HL-60 (cell line): Measurements from ENCODE around the gene CLPTM1L.
"Not testable (repeated sequence)": the region's sequence is repeated elsewhere in the genome, so short reads cannot be mapped to it uniquely, and the experiment has no call there.

Experiments
- DNase-seq, 2 experiments: peaks; one replicate each; pipeline ENCODE4 v3.0.0-alpha.2; 2010 to 2020; ENCODE audit warnings: low read depth in 1 of 2, low spot score in 1 of 2
- H3K27ac ChIP-seq: fragments of 250-450 bp; sonication (Bioruptor Pico); replicated peaks from 2 replicates; pipeline ENCODE4 v1.5.1; 2020; ENCODE audit warnings: mild to moderate bottlenecking, moderate library complexity
- H3K27me3 ChIP-seq: fragments of 250-450 bp; sonication (Bioruptor Pico); 2 replicates; pipeline ENCODE4 v1.5.1; 2021; ENCODE audit warnings: mild to moderate bottlenecking, moderate library complexity; ENCODE audit not compliant: insufficient read depth, poor library complexity, severe bottlenecking
- H3K4me3 ChIP-seq: replicated peaks from 2 replicates; pipeline ENCODE4 v1.5.1; 2011; ENCODE audit warnings: mild to moderate bottlenecking, control low read depth, low read length; ENCODE audit not compliant: insufficient read depth
- GABPA ChIP-seq: IDR thresholded peaks from 2 replicates; pipeline ENCODE4 v1.6.1; 2012; ENCODE audit warnings: low read depth
- POLR2AphosphoS5 ChIP-seq: IDR thresholded peaks from 2 replicates; pipeline ENCODE4 v1.6.1; 2012; ENCODE audit warnings: low read depth
- SPI1 ChIP-seq: IDR thresholded peaks from 2 replicates; pipeline ENCODE4 v1.6.1; 2012; ENCODE audit warnings: low read depth, mild to moderate bottlenecking, borderline replicate concordance
- TF ChIP-seq, protein P1 (sequence below): IDR thresholded peaks from 2 replicates; pipeline ENCODE4 v1.6.1; 2012; ENCODE audit warnings: low read depth; ENCODE audit not compliant: insufficient replicate concordance
- TF ChIP-seq, protein P2 (sequence below): IDR thresholded peaks from one replicate; pipeline ENCODE4 v1.5.1; 2011; ENCODE audit warnings: low read length, control low read depth, inconsistent platforms; ENCODE audit not compliant: insufficient read depth

The CLPTM1L gene

DNA sequence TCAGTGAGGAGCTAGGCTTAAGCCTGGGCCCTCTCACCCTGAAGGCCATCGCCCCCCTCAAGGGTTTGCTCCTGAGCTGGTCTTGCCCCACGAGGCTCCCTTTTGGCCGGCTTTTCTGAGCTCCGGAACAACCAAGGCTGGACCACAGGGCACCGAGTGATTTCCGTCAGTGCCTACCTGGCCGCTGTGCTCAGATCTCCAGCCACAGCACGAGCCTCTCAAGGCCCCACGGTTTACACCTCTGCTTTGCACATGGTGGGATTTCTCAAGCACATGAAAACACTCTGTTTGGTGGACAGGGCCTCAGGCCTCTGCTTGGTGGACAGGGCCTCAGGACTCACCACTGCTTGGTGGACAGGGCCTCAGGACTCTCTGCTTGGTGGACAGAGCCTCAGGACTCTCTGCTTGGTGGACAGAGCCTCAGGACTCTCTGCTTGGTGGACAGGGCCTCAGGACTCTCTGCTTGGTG, 15.8 kb downstream of the CLPTM1L start:
- Histone ChIP-seq H3K27me3 (no peaks in the 10 kb centered on the region), H3K27ac (no peak overlapping the region), H3K4me3 (no peak overlapping the region)
- no peak for DNase-seq
- TF ChIP-seq, protein P1, sequence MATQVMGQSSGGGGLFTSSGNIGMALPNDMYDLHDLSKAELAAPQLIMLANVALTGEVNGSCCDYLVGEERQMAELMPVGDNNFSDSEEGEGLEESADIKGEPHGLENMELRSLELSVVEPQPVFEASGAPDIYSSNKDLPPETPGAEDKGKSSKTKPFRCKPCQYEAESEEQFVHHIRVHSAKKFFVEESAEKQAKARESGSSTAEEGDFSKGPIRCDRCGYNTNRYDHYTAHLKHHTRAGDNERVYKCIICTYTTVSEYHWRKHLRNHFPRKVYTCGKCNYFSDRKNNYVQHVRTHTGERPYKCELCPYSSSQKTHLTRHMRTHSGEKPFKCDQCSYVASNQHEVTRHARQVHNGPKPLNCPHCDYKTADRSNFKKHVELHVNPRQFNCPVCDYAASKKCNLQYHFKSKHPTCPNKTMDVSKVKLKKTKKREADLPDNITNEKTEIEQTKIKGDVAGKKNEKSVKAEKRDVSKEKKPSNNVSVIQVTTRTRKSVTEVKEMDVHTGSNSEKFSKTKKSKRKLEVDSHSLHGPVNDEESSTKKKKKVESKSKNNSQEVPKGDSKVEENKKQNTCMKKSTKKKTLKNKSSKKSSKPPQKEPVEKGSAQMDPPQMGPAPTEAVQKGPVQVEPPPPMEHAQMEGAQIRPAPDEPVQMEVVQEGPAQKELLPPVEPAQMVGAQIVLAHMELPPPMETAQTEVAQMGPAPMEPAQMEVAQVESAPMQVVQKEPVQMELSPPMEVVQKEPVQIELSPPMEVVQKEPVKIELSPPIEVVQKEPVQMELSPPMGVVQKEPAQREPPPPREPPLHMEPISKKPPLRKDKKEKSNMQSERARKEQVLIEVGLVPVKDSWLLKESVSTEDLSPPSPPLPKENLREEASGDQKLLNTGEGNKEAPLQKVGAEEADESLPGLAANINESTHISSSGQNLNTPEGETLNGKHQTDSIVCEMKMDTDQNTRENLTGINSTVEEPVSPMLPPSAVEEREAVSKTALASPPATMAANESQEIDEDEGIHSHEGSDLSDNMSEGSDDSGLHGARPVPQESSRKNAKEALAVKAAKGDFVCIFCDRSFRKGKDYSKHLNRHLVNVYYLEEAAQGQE: no peak
- TF ChIP-seq SPI1: no peak
- no peak for TF ChIP-seq POLR2AphosphoS5
- no peak for TF ChIP-seq GABPA
- TF ChIP-seq, protein P2, sequence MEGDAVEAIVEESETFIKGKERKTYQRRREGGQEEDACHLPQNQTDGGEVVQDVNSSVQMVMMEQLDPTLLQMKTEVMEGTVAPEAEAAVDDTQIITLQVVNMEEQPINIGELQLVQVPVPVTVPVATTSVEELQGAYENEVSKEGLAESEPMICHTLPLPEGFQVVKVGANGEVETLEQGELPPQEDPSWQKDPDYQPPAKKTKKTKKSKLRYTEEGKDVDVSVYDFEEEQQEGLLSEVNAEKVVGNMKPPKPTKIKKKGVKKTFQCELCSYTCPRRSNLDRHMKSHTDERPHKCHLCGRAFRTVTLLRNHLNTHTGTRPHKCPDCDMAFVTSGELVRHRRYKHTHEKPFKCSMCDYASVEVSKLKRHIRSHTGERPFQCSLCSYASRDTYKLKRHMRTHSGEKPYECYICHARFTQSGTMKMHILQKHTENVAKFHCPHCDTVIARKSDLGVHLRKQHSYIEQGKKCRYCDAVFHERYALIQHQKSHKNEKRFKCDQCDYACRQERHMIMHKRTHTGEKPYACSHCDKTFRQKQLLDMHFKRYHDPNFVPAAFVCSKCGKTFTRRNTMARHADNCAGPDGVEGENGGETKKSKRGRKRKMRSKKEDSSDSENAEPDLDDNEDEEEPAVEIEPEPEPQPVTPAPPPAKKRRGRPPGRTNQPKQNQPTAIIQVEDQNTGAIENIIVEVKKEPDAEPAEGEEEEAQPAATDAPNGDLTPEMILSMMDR: no peak

DNA sequence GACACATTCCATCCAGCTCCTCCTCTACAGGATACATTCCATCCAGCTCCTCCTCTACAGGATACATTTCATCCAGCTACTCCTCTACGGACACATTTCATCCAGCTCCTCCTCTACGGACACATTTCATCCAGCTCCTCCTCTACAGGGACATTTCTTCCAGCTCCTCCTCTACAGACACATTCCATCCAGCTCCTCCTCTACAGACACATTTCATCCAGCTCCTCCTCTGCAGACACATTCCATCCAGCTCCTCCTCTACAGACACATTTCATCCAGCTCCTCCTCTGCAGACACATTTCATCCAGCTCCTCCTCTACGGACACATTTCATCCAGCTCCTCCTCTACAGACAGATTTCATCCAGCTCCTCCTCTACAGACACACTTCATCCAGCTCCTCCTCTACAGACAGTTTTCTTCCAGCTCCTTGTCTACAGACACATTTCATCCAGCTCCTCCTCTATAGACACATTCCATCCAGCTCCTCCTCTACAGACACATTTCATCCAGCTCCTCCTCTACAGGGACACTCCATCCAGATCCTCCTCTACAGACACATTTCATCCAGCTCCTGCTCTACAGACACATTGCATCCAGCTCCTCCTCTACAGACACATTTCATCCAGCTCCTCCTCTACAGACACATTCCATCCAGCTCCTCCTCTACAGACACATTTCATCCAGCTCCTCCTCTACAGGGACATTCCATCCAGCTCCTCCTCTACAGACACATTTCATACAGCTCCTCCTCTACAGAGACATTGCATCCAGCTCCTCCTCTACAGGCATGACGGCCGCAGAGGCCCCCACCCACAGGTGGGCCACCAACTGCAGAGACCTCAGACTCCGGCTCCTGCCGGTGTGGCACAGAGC, 16.4 kb downstream of the CLPTM1L start:
- not testable (repeated sequence) for H3K27ac ChIP-seq, H3K4me3 ChIP-seq, DNase-seq, H3K27me3 ChIP-seq

DNA sequence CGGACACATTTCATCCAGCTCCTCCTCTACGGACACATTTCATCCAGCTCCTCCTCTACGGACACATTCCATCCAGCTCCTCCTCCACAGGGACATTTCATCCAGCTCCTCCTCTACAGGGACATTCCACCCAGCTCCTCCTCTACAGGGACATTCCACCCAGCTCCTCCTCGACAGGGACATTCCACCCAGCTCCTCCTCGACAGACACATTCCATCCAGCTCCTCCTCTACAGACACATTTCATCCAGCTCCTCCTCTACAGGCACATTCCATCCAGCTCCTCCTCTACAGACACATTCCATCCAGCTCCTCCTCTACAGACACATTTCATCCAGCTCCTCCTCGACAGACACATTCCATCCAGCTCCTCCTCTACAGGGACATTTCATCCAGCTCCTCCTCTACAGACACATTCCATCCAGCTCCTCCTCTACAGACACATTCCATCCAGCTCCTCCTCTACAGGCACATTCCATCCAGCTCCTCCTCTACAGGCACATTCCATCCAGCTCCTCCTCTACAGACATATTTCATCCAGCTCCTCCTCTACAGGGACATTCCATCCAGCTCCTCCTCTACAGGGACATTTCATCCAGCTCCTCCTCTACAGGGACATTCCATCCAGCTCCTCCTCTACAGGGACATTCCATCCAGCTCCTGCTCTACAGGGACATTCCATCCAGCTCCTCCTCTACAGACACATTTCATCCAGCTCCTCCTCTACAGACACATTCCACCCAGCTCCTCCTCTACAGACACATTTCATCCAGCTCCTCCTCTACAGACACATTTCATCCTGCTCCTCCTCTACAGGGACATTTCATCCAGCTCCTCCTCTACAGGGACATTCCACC, 17.8 kb downstream of the CLPTM1L start:
- not testable (repeated sequence) for H3K4me3 ChIP-seq, H3K27ac ChIP-seq, DNase-seq, H3K27me3 ChIP-seq

DNA sequence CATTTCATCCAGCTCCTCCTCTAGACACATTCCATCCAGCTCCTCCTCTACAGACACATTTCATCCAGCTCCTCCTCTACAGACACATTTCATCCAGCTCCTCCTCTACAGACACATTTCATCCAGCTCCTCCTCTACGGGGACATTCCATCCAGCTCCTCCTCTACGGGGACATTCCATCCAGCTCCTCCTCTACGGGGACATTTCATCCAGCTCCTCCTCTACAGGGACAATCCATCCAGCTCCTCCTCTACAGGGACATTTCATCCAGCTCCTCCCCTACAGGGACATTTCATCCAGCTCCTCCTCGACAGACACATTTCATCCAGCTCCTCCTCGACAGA, 18.4 kb downstream of the CLPTM1L start:
- not testable (repeated sequence) for H3K4me3 ChIP-seq, DNase-seq, H3K27me3 ChIP-seq, H3K27ac ChIP-seq

DNA sequence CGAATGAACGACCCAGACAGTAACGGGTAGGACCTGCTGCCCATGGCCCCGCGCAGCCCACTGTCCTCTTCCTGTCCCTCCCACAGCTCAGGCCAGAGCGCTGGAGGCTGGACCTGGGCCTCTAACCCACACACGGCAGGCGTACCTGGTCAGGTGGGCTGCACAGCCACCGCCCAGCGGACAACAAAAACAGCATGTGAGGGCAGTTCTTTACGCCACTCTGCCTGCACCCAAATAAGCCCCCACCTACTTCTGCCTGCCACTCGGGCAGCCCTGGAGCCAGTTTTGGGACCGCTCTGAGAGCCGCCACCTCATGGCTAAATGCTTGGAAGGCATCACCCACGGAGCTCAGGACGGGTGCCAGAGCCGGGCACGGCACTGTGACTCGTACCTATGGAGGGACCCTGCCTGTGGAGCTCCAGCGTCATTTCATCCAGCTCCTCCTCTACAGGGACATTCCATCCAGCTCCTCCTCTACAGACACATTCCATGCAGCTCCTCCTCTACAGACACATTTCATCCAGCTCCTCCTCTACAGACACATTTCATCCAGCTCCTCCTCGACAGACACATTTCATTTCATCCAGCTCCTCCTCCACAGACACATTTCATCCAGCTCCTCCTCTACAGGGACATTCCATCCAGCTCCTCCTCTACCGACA, 18.9 kb downstream of the CLPTM1L start:
- no peak for TF ChIP-seq GABPA
- TF ChIP-seq, protein P1: no peak
- no peak for TF ChIP-seq SPI1
- no peak for TF ChIP-seq POLR2AphosphoS5
- TF ChIP-seq, protein P2: no peak
- no peak for DNase-seq
- Histone ChIP-seq H3K4me3 (no peak overlapping the region), H3K27me3 (no peaks in the 10 kb centered on the region), H3K27ac (no peak overlapping the region)
